Activated naive CD4-positive, alpha-beta T cell (primary cell): ENCODE data around the gene FTO.

Experiments
- DNase-seq, 4 experiments: peaks; one replicate each; lab custom pipeline; 2025; lab: John Stamatoyannopoulos, UW

Gene FTO

GRCh38 chr16:54055191-54055590 lies 351.2 kb downstream of the FTO start:
- DNase-seq: no peak

GRCh38 chr16:54055864-54056263 lies 351.9 kb downstream of the FTO start:
- DNase-seq: no peak

GRCh38 chr16:54056921-54057320 lies 353.0 kb downstream of the FTO start:
- no peak for DNase-seq

GRCh38 chr16:54059319-54059718 lies 355.4 kb downstream of the FTO start:
- no peak for DNase-seq

- no peak for DNase-seq
Measured at GRCh38 chr16:54060599-54061421, 356.9 kb downstream of the FTO start.

GRCh38 chr16:54061454-54061853 lies 357.5 kb downstream of the FTO start:
- no peak for DNase-seq

GRCh38 chr16:54062361-54063278 lies 358.7 kb downstream of the FTO start:
- no peak for DNase-seq

GRCh38 chr16:54063279-54063773 lies 359.4 kb downstream of the FTO start:
- DNase-seq: no peak

- no peak for DNase-seq
Measured at GRCh38 chr16:54066451-54067105, 362.6 kb downstream of the FTO start.

- no peak for DNase-seq
Measured at GRCh38 chr16:54067322-54068065, 363.5 kb downstream of the FTO start.

GRCh38 chr16:54068212-54068611 lies 364.3 kb downstream of the FTO start:
- no peak for DNase-seq

- no peak for DNase-seq
Measured at GRCh38 chr16:54069601-54070239, 365.8 kb downstream of the FTO start.

- DNase-seq: no peak
Measured at GRCh38 chr16:54070789-54071343, 366.9 kb downstream of the FTO start.

- DNase-seq: no peak
Measured at GRCh38 chr16:54071514-54071913, 367.6 kb downstream of the FTO start.

GRCh38 chr16:54072237-54072636 lies 368.3 kb downstream of the FTO start:
- DNase-seq: no peak

- no peak for DNase-seq
Measured at GRCh38 chr16:54073356-54073755, 369.4 kb downstream of the FTO start.

GRCh38 chr16:54075446-54075845 lies 371.5 kb downstream of the FTO start:
- no peak for DNase-seq

GRCh38 chr16:54076006-54076504 lies 372.1 kb downstream of the FTO start:
- DNase-seq: no peak

GRCh38 chr16:54077050-54077821 lies 373.3 kb downstream of the FTO start:
- no peak for DNase-seq

GRCh38 chr16:54080524-54081008 lies 376.6 kb downstream of the FTO start:
- no peak for DNase-seq
